PFSK-1 (cell line): ENCODE data around the gene STARD13.

Experiments used
- FOXP2 ChIP-seq: optimal IDR thresholded peaks from 2 replicates; pipeline ENCODE3; 2011; ENCODE audit warnings: borderline replicate concordance, control low read depth, inconsistent platforms; ENCODE audit not compliant: insufficient read depth; ENCODE audit errors: extremely low read length, extremely low read depth
- POLR2AphosphoS5 ChIP-seq: IDR thresholded peaks from 2 replicates; pipeline ENCODE4 v1.6.1; 2012; ENCODE audit warnings: low read depth, mild to moderate bottlenecking, control low read depth, low read length, moderate library complexity
- REST ChIP-seq, 2 experiments: IDR thresholded peaks; 2 replicates each; pipeline versions ENCODE4 v1.6.1 to v1.8.0; 2011 to 2012; ENCODE audit warnings: low read depth in 2 of 2, low read length in 2 of 2, control low read depth in 1 of 2, inconsistent platforms in 1 of 2, mild to moderate bottlenecking in 1 of 2, moderate library complexity in 1 of 2; ENCODE audit not compliant: insufficient read depth in 1 of 2
- SIN3A ChIP-seq: IDR thresholded peaks from 2 replicates; pipeline ENCODE4 v1.6.1; 2012; ENCODE audit warnings: mild to moderate bottlenecking, low read length, moderate library complexity, borderline replicate concordance; ENCODE audit not compliant: insufficient read depth
- TAF1 ChIP-seq: IDR thresholded peaks from 2 replicates; pipeline ENCODE4 v1.6.1; 2012; ENCODE audit warnings: low read length, control low read depth, borderline replicate concordance; ENCODE audit not compliant: insufficient read depth

The STARD13 gene

GRCh38 chr13:33193428-33193974 is 92.1 kb downstream of the STARD13 start:
- TF ChIP-seq POLR2AphosphoS5 = no peak
- TF ChIP-seq REST (IDR thresholded peaks at IDR 0.05; ENCODE audit: insufficient read depth in 1 of 2, low read depth in 2 of 2, low read length in 2 of 2) = no peak
- no peak for TF ChIP-seq TAF1
- TF ChIP-seq FOXP2 = no peak
- no peak for TF ChIP-seq SIN3A

- TF ChIP-seq POLR2AphosphoS5 (no peak), SIN3A (no peak), FOXP2 (no peak), TAF1 (no peak), REST (IDR thresholded peaks at IDR 0.05; ENCODE audit: insufficient read depth in 1 of 2, low read depth in 2 of 2, low read length in 2 of 2) (no peak)
Measured at GRCh38 chr13:33191425-33192210, 93.9 kb downstream of the STARD13 start.

GRCh38 chr13:33189470-33189869 is 96.1 kb downstream of the STARD13 start:
- no peak for TF ChIP-seq TAF1
- no peak for TF ChIP-seq SIN3A
- no peak for TF ChIP-seq POLR2AphosphoS5
- no peak for TF ChIP-seq REST (IDR thresholded peaks at IDR 0.05; ENCODE audit: insufficient read depth in 1 of 2, low read depth in 2 of 2, low read length in 2 of 2)
- no peak for TF ChIP-seq FOXP2

- TF ChIP-seq FOXP2 (no peak), SIN3A (no peak)
Measured at GRCh38 chr13:33188093-33188882, 97.3 kb downstream of the STARD13 start.

GRCh38 chr13:33186861-33187291 is 98.7 kb downstream of the STARD13 start:
- no peak for TF ChIP-seq SIN3A

GRCh38 chr13:33185853-33186252 is 99.7 kb downstream of the STARD13 start:
- TF ChIP-seq SIN3A (no peak), TAF1 (no peak), POLR2AphosphoS5 (no peak), REST (IDR thresholded peaks at IDR 0.05; ENCODE audit: insufficient read depth in 1 of 2, low read depth in 2 of 2, low read length in 2 of 2) (no peak), FOXP2 (no peak)
